HUES48 (cell line): ENCODE measurements around the gene POLD4.

Experiments
- H3K27ac ChIP-seq: one replicate; pipeline ENCODE4 v1.7.0; 2013; ENCODE audit warnings: low read depth, low read length, inconsistent platforms
- H3K27me3 ChIP-seq: 2 replicates; pipeline ENCODE4 v1.6.1; 2013; ENCODE audit warnings: mild to moderate bottlenecking, low read length; ENCODE audit not compliant: control insufficient read depth, insufficient read depth
- H3K36me3 ChIP-seq: 2 replicates; pipeline ENCODE4 v1.6.1; 2013; ENCODE audit warnings: low read length; ENCODE audit not compliant: control insufficient read depth, insufficient read depth
- H3K4me1 ChIP-seq: 2 replicates; pipeline ENCODE4 v1.6.1; 2013; ENCODE audit warnings: mild to moderate bottlenecking, low read length; ENCODE audit not compliant: control insufficient read depth, insufficient read depth
- H3K4me3 ChIP-seq: 2 replicates; pipeline ENCODE4 v1.5.1; 2013; ENCODE audit warnings: mild to moderate bottlenecking, low read depth, low read length
- H3K9ac ChIP-seq: 2 replicates; pipeline ENCODE4 v1.6.1; 2013; ENCODE audit warnings: mild to moderate bottlenecking, low read depth, low read length, moderate library complexity
- H3K9me3 ChIP-seq: 2 replicates; pipeline ENCODE4 v1.6.1; 2013; ENCODE audit warnings: low read length; ENCODE audit not compliant: control insufficient read depth, insufficient read depth

The POLD4 gene

GRCh38 chr11:67303132-67303834, 50.1 kb downstream of the POLD4 start, which contains the start of gene SSH3:
SSH3 (plus strand) TSS chr11:67303530; CDS start chr11:67303626, 96 bp downstream.
- H3K4me3 ChIP-seq, result peak within 1 kb of the TSS; percentile 86
- H3K36me3 ChIP-seq, result peaks cover 28% of the 10 kb centered on the region

GRCh38 chr11:67302571-67303131, 50.7 kb downstream of the POLD4 start:
- no peaks in the 10 kb centered on the region for H3K27me3 ChIP-seq
- H3K4me3 ChIP-seq, result peak overlapping the region; percentile 86
- H3K9ac ChIP-seq, result peak overlapping the region; percentile 56
- peaks cover 12% of the 10 kb centered on the region for H3K4me1 ChIP-seq
- peaks cover 26% of the 10 kb centered on the region for H3K36me3 ChIP-seq
- H3K27ac ChIP-seq, result peak overlapping the region; percentile 57
- no peaks in the 10 kb centered on the region for H3K9me3 ChIP-seq

More at GRCh38 chr11:67303132-67303834, 50.1 kb downstream of the POLD4 start, which contains the start of gene SSH3:
- Histone ChIP-seq H3K27ac (peak within 1 kb of the TSS; percentile 57), H3K4me1 (peaks cover 12% of the 10 kb centered on the region), H3K9me3 (no peaks in the 10 kb centered on the region), H3K27me3 (no peaks in the 10 kb centered on the region), H3K9ac (peak within 1 kb of the TSS; percentile 56)

- Histone ChIP-seq H3K9me3 (no peaks in the 10 kb centered on the region), H3K4me3 (peak overlapping the region; percentile 86), H3K36me3 (peaks cover 26% of the 10 kb centered on the region), H3K27me3 (no peaks in the 10 kb centered on the region), H3K27ac (peak overlapping the region; percentile 57), H3K4me1 (peaks cover 12% of the 10 kb centered on the region), H3K9ac (no peak overlapping the region)
Observed at GRCh38 chr11:67301951-67302516, 51.3 kb downstream of the POLD4 start.

GRCh38 chr11:67301313-67301921, 51.9 kb downstream of the POLD4 start:
- Histone ChIP-seq H3K4me1 (peaks cover 12% of the 10 kb centered on the region), H3K9ac (no peak overlapping the region), H3K4me3 (peak overlapping the region; percentile 86; the same call in 1 of the 2 replicates), H3K9me3 (no peaks in the 10 kb centered on the region), H3K27ac (no peak overlapping the region), H3K36me3 (peaks cover 30% of the 10 kb centered on the region), H3K27me3 (no peaks in the 10 kb centered on the region)
